ENCODE results near the gene AGO4.
"Not testable (repeated sequence)": the region's sequence is repeated elsewhere in the genome, so short reads cannot be mapped to it uniquely, and the experiment has no call there.

AGO4 gene

DNA sequence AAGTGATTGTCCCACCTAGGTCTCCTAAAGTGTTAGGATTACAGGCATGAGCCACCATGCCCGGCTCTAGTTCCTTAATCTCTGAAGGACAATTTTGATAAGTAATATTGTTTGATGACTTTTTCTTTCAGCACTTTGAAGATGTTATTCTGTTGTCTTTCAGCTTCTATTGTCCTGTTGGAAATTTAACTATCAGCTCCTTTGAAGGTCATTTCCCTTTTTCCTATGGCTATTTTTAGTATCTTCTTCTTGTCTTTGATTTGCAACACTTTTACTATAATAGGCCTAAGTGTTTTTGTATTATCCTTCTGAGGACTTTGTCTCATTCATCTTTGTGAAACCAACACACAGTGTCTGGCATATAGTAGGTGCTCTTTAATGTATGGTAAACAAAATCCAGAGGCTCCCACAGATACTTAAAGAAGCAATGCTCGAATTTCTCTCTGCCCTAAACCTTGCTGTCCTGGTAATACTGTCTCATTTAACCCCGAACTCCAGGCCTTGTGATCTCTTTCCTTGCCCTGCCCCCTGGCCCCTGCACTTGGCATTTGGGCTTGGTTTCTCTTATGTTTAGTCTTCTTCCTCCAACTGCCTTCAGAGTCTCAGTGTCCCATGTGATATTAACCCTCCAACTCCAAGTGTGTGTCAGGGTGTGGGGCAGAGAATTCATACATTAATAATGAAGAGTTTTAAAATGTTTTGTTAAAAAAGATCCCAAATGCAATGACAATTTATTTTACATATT is 56.2 kb downstream of the AGO4 start:
- DNase-seq (ENCODE audit: low read depth), result no peak

DNA sequence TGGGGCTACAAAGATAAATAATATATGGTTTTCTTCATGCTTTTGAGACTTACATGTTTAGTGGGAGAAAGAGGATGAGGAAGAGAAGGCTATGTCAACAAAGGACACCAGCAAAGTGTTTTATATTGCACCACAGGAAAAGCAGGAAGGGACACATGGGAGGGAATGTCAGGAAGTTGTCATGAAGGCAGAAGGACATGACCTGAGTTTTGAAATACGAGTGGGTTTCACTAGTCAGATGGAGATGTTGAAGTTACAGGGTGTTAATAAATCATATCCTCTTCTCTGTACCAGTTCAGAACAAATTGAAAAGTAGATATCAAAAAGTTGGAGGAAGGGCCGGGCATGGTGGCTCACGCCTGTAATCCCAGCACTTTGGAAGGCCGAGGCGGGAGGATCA is 57.0 kb downstream of the AGO4 start:
- DNase-seq (ENCODE audit: low read depth), result no peak

DNA sequence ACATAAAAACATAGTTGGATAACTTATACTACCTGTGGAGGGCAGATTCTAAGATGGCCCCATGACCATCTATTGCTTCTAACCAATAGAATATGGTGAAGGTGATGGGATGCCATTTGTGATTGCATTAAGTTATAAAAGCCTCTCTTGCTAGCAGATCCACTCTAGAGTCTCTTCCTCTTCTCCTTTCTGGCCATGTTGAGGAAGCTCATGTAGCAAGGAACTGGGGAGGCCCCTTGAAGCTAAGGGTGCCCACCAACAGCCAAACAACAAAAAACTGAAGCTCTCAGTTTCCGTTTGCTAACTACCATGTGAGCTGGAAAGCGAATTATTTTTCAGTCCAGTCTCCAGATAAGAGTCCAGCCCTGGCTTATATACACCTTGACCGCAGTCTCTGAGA is 59.2 kb downstream of the AGO4 start:
- DNase-seq (ENCODE audit: low read depth), result no peak

DNA sequence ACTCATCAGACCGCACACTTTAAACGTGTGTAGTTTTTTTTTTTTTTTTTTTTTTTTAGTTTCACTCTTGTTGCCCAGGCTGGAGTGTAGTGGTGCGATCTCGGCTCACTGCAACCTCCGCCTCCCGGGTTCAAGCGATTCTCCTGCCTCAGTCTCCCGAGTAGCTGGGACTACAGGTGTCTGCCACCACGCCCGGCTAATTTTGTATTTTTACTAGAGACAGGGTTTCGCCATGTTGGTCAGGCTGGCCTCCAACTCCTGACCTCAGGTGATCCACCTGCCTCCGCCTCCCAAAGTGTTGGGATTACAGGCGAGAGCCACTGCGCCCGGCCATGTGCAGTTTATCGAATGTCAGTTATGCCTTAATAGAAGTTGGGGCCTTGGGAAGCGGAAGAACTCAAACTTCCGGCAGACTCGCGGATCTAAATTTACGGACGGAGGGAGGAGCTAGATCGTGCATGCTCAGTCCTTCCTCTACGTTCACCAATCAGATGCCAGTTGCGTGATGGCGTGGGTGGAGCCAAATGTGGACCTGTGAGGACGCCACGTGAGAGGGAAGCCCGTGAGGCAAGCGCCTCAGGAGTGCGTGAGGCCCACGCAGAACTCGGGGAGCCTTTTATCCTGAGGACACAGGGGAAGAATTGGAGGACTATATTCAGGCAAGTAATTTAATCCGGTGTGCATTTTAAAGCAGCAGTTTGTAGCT is 61.6 kb downstream of the AGO4 start:
- not testable (repeated sequence) for DNase-seq (ENCODE audit: low read depth)

DNA sequence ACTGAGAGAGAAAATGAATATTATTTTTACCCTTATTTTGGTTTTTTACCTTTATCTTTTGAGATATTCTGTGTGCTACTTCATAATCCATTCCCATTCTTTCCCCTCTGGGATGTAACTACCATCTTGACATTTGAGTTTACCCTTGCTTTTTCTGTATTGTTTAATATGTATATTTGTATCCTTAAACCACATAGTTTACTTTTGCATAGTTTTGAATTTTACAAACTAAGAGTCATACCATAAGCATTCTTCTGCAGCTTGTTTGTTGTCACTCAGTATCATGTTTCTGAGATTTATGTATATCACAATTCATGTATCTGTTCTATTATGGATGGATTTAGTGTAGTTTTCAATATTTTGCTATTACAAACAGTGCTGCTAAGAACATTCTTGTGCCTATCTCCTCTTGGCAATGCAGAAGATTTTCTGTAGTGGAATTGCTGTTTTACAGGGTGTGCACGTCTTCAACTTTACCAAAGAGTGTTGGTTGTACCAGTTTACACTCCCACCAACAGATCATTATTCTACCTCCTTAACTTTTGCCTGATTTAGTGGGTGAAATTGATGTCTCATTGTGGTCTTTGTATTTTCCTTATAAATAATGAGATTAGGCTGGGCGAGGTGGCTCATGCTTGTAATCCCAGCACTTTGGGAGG is 63.0 kb downstream of the AGO4 start:
- no peak for DNase-seq (ENCODE audit: low read depth)

DNA sequence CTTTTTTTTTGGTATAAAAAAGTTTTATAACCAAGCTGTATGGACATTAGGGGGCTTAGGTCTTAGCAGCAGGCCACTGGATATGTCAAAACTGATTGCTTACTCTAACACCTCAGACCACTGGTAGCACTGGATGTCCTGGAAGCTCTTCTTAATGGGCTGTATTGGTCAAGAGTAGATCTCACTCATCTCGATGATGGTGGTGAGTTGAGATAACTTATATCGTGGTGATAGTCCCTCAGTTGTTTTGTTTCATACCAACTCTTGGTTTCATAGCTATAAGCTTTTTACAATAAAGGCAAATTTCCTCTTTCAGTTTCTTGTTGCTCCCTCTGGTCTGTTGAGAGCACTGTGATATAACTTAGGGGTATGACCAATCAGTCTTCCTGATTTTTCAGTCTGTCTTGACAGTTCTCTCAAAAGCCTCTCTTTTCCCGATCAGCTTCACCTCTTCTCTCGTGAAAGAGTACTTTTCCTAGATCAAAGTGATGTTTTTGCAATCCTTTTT is 65.5 kb downstream of the AGO4 start:
- DNase-seq (ENCODE audit: low read depth), result no peak

DNA sequence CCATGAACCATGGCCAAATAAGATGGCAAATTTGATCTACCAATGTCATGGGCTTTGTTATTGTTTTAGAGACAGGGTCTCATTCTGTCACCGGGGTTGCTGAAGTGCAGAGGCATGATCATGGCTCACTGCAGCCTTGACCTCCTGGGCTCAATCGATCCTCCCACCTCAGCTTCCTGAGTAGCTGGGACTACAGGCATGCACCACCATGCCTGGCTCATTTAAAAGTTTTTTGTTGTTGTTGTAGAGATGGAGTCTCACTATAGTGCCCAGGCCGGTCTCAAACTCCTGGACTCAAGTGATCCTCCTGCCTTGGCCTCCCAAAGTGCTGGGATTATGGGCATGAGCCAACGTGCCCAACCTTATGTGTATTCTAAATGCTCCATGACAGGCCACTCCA is 66.3 kb downstream of the AGO4 start:
- DNase-seq (ENCODE audit: low read depth), result not testable (repeated sequence)

DNA sequence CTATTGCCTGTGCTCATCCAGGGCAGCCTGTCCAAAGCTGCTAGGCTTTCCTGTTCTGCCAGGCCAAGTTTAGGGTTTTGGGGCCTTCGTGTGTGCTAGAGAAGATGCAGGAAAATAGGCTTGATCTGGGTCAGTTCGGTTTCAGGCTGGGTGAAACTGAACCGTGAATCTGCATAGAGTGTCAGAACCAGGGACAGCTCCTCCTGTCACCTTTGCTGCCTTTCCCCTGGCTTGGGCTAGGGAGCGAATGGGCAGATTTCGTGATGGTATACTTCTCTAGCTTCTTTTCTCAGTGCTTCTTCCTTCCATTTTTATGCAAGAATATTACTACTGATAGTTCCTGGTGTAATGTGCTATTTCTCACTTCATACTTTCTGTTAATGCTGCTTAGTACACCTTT is 69.2 kb downstream of the AGO4 start:
- no peak for DNase-seq (ENCODE audit: low read depth)

DNA sequence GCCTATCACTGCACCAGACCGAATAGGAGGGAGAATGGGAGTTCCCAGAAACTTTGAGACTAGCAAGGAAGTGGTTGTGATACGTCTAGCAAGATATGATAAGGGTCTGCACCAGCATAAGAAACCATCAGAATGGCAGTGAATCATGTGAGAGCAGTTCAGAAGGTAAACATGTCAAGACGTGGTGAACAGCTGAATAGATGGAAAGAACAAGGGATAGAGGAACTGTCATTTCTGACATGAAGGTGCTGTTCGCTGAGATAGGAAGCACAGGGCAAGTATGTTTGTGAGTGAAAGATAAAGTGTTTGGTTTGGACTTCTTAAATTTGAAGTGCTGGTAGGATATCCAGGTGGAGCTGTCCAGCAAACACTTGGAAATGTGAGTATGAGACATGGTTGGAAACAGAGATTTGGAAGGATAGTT is 74.0 kb downstream of the AGO4 start:
- DNase-seq (ENCODE audit: low read depth), result no peak

DNA sequence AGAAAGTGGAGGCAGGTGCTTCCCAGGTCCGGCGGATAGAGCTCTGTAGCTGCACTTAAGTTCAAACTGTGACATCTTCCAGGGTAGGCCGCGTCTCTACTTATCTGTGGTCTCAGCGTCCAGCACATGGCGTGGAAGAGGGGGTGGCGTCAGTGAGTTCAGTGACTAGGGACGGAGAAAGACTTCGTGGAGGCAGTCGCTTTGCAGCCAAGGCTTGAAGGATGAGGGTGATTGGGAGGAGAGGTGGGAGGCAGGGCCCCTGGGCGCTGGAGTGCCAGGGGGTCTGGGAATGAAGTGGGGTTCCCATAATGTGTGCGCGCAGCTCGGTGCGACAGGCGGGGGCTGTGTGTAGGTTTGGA is 74.7 kb downstream of the AGO4 start:
- no peak for DNase-seq (ENCODE audit: low read depth)

DNA sequence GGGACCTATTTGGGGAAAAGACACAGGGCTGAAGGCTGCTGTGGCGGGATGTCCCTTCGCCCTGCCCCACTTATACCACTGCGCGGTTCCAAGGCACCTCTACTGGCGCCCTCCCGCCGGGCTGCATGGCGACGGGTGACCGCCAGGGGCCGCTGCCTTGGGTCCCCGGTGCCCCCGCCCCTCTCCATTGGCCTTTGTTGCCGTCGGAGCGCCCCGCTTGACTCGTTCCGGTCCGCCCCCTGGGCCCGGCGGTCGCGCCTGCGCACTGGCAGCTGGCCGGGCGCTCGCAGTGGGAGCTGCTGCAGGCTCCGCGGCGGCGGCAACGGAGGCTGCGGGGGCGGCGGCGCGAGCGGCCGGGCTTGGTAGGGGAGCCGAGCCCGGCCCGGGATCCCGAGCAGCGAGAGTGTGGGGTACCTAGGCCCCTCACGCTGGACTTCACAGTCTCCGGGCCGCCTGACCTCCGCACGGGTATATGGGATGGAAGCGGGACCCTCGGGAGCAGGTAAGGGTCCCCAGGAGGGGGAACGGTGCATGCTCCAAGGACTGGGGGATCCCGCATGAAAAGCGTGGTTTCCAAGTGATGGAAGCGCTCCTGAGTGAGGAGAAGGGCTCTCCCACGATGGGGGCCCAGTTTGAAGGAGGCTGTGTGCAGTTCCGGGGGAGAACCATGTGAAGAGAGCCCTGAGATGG is 75.3 kb downstream of the AGO4 start, which contains the start of gene AGO1:
TSS of gene AGO1 (plus strand) at position 265 of the 690 bp plus-strand sequence. CDS start at position 478, 213 bp downstream.
- DNase-seq (ENCODE audit: low read depth), result peak; percentile 84

DNA sequence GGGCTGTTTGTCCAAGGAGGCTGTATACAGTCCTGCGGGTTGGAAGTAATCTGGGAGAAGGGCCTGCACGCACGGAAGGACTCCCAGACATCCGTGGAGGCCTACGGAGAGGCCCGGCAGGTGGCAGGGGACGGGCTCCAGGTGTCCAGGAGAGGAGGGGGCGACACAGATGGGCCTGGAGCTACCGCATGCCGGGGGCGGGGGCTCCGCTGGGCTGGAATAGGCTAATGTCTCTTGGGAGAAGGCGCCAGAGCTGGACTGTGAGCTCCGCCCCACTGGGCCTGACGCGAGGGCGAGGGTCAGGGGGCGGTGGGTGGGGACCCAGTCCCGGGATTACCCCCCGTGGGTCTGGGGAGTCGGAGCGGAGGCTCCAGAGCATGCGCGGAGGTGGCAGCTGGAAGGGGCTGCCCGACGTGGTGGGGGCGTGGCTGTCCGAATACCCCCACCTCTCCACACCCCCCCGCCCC is 75.9 kb downstream of the AGO4 start:
- DNase-seq (ENCODE audit: low read depth), result no peak

DNA sequence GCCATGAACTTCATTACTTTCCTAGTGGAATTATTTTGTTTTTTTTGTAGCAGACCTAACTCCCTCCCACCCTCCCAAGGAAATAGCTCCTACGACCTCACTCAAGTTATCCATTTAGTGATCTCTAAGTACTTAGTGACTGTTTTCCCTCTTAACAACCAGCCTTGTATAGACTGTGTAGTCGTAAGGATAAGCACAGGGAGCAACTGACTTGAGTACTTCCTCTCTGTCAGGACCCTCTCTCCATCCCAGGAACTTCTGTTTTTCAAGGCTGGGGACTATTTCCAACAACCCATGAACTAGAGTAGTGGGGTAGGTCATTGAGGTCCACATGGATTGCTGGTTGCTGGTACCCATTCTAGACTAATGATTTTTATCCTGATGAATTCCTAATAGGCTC is 77.1 kb downstream of the AGO4 start:
- DNase-seq (ENCODE audit: low read depth), result no peak

DNA sequence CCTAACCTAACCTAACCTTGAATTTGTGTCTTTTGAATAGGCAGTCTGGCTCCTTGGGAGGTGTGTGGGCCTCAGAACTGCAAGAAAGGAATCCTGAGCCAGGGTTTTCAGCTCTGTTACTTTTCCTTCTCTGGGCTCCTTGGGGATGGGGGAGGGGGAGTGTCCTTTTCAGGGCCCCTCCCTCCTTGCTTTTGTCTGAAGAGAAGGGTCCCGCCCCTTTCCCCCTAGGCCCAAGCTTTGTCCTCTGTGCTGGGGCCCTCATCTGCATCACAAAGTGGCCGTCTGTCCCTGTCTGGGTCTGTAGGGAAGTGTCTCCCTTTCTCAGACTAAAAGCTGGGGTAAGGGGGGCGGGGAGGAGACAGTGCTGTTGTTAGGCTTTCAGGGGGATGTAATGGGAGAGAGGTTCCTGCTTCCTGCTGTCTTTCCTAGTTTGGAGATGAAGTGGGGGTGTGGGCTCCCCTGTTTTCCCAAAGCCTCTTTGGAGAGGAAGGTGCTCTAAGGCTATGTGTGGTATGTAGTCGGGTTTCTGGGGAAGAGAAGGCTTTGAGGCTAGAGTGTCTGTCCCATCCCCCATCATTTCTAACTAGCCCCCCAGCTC is 78.2 kb downstream of the AGO4 start:
- no peak for DNase-seq (ENCODE audit: low read depth)

DNA sequence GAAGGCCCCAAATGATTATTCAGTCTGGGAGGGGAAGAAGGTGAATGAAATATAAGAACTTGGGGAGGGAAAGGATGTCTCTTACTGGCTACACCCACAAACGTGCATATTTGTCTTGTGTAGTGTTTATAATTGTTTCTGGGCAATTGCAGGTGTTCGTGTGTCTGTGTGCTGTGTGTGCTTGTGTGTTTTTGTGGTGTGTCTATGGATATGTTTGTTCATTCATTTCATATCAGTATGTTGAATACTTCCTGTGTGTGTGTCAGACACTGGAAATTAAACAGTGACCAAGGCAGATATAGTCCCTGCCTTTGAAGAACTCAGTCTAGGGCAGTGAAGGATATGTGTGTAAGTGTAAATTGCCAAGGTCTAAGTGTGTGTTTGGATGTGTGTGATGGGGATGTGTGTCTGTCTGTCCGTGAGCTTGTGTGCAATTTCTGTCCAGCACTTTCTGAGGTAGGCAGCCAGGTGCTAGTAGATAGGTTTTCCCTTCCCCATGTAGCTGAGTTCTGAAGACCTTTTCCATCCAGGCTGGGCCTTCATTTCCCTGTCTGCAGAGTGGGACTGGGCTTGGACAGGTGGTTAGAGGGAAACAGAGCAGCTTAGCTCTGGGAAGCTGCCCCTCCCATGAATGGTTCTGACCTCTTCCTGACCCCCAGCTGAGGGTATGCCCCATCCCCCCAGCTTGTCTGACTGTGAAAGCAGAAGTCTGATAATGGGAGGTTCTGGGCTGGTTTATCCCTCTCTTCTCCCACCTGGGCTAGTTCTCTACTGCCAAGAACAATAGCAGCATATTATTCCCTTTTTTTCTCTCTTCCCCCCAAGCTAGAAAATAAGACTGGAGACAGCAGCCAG is 79.0 kb downstream of the AGO4 start:
- DNase-seq (ENCODE audit: low read depth), result no peak

DNA sequence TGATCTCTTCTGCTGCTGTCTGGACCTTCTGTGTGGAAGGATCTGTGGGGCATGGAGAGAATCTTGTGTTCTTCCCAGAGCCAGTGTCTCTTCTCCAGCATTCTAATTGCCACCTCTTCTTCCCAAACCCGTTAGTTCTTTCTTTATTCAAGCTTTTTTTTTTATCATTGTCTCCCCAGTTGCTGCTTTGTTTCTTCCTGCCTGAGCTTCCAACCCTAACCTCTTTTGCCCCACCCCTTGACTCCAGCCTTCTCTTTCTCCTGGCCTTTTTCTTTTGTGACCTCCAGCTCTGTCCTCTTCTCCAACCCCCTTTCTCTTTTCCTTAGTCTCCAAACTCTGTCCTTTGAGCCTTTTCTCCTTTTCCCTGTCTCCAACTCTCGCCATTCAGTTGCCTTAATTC is 79.7 kb downstream of the AGO4 start:
- no peak for DNase-seq (ENCODE audit: low read depth)

DNA sequence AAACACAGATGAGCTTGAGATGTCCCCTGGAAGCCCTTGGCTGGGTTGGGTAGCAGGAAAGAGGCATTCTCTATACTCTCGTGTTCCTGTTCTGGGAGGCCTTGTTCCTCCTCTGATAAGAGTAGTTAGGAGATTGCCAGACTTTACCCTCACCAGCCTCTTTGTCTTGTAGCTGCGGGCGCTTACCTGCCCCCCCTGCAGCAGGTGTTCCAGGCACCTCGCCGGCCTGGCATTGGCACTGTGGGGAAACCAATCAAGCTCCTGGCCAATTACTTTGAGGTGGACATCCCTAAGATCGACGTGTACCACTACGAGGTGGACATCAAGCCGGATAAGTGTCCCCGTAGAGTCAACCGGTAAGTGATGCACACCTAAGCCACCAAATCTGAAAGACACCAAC is 80.4 kb downstream of the AGO4 start:
- DNase-seq (ENCODE audit: low read depth), result no peak

DNA sequence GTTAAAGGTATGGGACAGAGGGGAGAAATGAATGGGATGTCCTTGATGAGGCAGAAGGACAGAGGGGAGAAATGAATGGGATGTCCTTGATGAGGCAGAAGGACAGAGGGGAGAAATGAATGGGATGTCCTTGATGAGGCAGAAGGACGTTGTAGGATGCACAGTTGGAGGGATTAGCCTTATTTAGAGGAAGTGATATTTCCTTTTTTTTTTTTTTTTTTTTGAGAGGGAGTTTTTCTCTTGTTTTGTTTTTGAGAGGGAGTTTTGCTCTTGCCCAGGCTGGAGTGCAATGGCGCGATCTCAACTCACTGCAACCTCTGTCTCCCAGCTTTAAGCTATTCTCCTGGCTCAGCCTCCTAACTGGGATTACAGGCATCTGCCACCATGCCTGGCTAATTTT is 81.2 kb downstream of the AGO4 start:
- not testable (repeated sequence) for DNase-seq (ENCODE audit: low read depth)

DNA sequence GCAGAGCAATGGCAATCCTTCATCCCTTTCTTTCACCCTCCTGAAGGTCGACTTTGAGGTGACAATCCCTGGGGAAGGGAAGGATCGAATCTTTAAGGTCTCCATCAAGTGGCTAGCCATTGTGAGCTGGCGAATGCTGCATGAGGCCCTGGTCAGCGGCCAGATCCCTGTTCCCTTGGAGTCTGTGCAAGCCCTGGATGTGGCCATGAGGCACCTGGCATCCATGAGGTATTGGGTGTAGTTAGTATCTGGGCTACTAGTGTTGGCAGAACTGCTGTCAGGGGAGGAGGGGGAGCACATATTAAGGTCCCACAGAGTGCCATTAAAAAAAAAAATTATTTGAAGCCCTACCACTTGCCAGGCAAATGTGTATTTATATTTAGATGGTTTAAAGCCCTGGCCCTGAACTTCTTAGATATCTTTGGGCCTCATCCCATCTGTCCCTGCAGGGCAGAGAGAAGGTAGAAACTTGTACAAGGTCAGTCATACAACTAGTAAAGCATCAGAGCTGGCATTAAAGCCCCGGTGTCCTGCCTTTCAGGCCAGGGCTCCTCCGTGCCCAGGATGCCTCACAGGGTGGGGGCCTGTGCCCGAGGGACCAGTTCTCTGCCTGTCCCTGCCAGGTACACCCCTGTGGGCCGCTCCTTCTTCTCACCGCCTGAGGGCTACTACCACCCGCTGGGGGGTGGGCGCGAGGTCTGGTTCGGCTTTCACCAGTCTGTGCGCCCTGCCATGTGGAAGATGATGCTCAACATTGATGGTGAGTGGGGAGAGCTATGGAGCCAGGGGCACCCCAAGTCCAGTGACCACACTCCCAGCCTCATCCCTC is 85.4 kb downstream of the AGO4 start:
- DNase-seq (ENCODE audit: low read depth), result no peak

DNA sequence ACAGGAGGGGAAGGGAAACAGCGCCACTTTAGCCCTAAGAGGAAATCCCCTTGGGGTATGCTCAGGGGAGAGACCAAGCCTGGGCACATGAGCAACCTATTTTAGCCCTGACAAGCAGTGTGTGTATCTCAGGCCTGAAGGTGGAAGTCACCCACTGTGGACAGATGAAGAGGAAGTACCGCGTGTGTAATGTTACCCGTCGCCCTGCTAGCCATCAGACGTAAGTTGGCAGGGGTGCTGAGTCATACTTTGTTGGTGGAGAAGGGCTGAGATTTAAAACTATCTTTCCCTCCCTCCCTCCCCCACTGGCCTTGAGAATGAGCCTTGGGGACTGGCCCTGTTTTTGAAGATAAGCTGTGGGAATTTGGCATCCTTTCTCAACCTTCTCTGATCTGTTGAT is 86.4 kb downstream of the AGO4 start:
- no peak for DNase-seq (ENCODE audit: low read depth)
